HepG2 (cell line): ENCODE measurements around the gene EEFSEC. TPM values are rescaled to one million over a fixed set of nuclear protein-coding genes. Genes with fewer than 3 reads are reported as not detected.
A peak's percentile ranks its signal among the peaks of the same experiment; 100 is the strongest.

Source experiments
- E2F5 ChIP-seq: sonication (generic); formaldehyde crosslinking; conservative IDR thresholded peaks from 2 replicates; pipeline ENCODE4 v1.4.0; 2020; ENCODE audit warnings: missing genetic modification reagents
- EP300 ChIP-seq, 3 experiments: sonication (generic) in 1 of 3; formaldehyde crosslinking in 1 of 3; IDR thresholded peaks; 2 replicates each; pipeline versions ENCODE4 v1.5.1 to v1.6.1; 2011 to 2020; ENCODE audit warnings: low read depth in 2 of 3, low read length in 2 of 3, borderline replicate concordance in 1 of 3, improper control_type of control experiment in 1 of 3, mild to moderate bottlenecking in 1 of 3, missing genetic modification reagents in 1 of 3, moderate library complexity in 1 of 3
- GLI4 ChIP-seq: sonication (generic); formaldehyde crosslinking; IDR thresholded peaks from 2 replicates; pipeline ENCODE4 v1.5.1; 2020; ENCODE audit warnings: missing genetic modification reagents, mild to moderate bottlenecking, moderate library complexity, borderline replicate concordance
- HOXA3 ChIP-seq: sonication (generic); formaldehyde crosslinking; IDR thresholded peaks from 2 replicates; pipeline ENCODE4 v1.5.0; 2020; ENCODE audit warnings: missing genetic modification reagents
- POLR2AphosphoS5 ChIP-seq: IDR thresholded peaks from 2 replicates; pipeline ENCODE4 v1.6.1; 2012; ENCODE audit warnings: low read depth, low read length
- RBM22 ChIP-seq: fragments of 200-400 bp; formaldehyde crosslinking; optimal IDR thresholded peaks from 2 replicates; pipeline ENCODE3; 2017; ENCODE audit warnings: mild to moderate bottlenecking, low read length, moderate library complexity
- SAP130 ChIP-seq: IDR thresholded peaks from 2 replicates; pipeline ENCODE4 v1.6.1; 2016; ENCODE audit warnings: low read depth
- SIX1 ChIP-seq: sonication (generic); formaldehyde crosslinking; IDR thresholded peaks from 2 replicates; pipeline ENCODE4 v1.4.0; 2020; ENCODE audit warnings: missing genetic modification reagents, borderline replicate concordance
- TBX2 ChIP-seq: sonication (generic); formaldehyde crosslinking; IDR thresholded peaks from 2 replicates; pipeline ENCODE4 v1.5.0; 2020; ENCODE audit warnings: missing genetic modification reagents, mild to moderate bottlenecking, borderline replicate concordance
- TEAD2 ChIP-seq: sonication (generic); formaldehyde crosslinking; IDR thresholded peaks from 2 replicates; pipeline ENCODE4 v1.9.0; 2021; ENCODE audit warnings: missing genetic modification reagents
- TEF ChIP-seq: sonication (generic); formaldehyde crosslinking; IDR thresholded peaks from 2 replicates; pipeline ENCODE4 v1.5.0; 2020; ENCODE audit warnings: missing genetic modification reagents
- ZBED4 ChIP-seq: sonication (generic); formaldehyde crosslinking; IDR thresholded peaks from 2 replicates; pipeline ENCODE4 v1.4.0; 2020; ENCODE audit warnings: missing genetic modification reagents, borderline replicate concordance
- ZBTB20 ChIP-seq: sonication (generic); formaldehyde crosslinking; IDR thresholded peaks from 2 replicates; pipeline ENCODE4 v1.8.1; 2023; ENCODE audit warnings: missing genetic modification reagents, low read depth, mild to moderate bottlenecking, borderline replicate concordance
- ZFP36 ChIP-seq: fragments of 150-350 bp; IDR thresholded peaks from 2 replicates; pipeline ENCODE4 v1.6.1; 2018; ENCODE audit warnings: borderline replicate concordance, low read length, low read depth; ENCODE audit not compliant: partially characterized antibody
- ZKSCAN1 ChIP-seq: fragments of 150-350 bp; IDR thresholded peaks from 2 replicates; pipeline ENCODE4 v1.6.1; 2014; ENCODE audit warnings: low read length
- ZNF747 ChIP-seq: sonication (generic); formaldehyde crosslinking; IDR thresholded peaks from 2 replicates; pipeline ENCODE4 v1.8.1; 2023; ENCODE audit warnings: missing genetic modification reagents, mild to moderate bottlenecking, borderline replicate concordance
- ZSCAN25 ChIP-seq: sonication (generic); formaldehyde crosslinking; IDR thresholded peaks from 2 replicates; pipeline ENCODE4 v1.8.0; 2022; ENCODE audit warnings: mild to moderate bottlenecking, missing genetic modification reagents
- polyA plus RNA-seq, 8 experiments: library from polyadenylated mRNA; depleted of rRNA in 3 of 8; stranded (reverse) in 7 of 8; unstranded in 1 of 8; fragments of >200 nt; fragmentation: Illumina TruSeq in 4 of 8; extraction: Trizol in 4 of 8; gene quantifications; 2 replicates each; pipeline versions ENCODE4 v1.2.1 to v1.2.3, GENCODE V29; 2011 to 2016; ENCODE audit warnings: low read depth in 4 of 8, missing spikeins in 1 of 8, mixed read lengths in 1 of 8; ENCODE audit not compliant: insufficient read depth in 1 of 8
- total RNA-seq, 5 experiments: library from RNA; depleted of rRNA; stranded (reverse); fragments of >200 nt; fragmentation: Illumina TruSeq; extraction: Trizol; gene quantifications; 2 replicates each; pipeline ENCODE4 v1.2.3, GENCODE V29; 2016; ENCODE audit warnings: low read depth in 1 of 5
- TF ChIP-seq, protein P1 (sequence below): sonication (generic); formaldehyde crosslinking; IDR thresholded peaks from 2 replicates; pipeline ENCODE4 v1.4.0; 2020; ENCODE audit warnings: missing genetic modification reagents, mild to moderate bottlenecking, borderline replicate concordance
- TF ChIP-seq, protein P2 (sequence below): sonication (generic); formaldehyde crosslinking; IDR thresholded peaks from 2 replicates; pipeline ENCODE4 v1.5.1; 2020; ENCODE audit warnings: mild to moderate bottlenecking, missing genetic modification reagents, moderate library complexity

EEFSEC gene
- total and polyA plus RNA-seq, 2 of the 13 experiments (the other 11 are each of a cell fraction or from before 2014, with no cell fraction given), result 6.4 to 24.2 TPM

DNA sequence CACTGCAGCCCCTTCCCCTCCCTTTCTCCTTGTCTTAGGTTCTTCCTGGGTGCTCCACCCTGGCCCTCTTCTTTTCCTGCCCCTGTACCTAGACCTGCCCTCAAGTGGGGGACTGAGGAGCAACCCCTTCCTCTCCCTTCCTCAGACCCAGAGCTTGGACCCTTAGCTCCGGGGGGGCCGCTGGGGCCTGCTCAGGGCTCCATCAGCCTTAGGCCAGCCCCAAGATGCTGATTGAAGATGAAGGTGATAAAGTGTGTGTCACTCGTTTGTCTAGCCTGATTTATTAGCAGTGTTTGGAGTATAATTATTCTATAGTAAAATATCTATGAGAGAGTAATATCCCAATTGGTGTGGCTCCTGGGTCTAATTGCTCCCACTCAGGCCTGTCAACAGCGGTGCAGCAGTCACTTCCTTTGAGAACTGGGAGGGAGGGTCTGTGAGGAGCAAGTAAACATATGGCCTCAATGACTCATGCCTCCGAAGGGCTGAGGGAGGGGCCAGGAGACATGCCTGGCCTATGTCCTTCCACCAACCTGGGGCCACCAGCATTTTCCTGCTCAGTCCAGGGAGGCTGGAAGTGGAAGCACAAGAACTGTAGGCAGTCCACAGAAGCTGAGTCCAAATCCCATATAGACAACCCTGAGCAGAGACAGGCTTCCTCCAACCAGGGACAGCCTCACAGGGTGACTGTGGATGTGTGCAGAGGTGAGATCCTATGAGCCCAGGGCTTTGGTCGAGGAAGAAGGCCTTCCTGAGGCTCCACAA is 190.2 kb downstream of the EEFSEC start (continued):
- no peak for TF ChIP-seq E2F5
- TF ChIP-seq SAP130 (CRISPR knock-in tag), result peak; percentile 76
- no peak for TF ChIP-seq TEF
- TF ChIP-seq, protein P1, sequence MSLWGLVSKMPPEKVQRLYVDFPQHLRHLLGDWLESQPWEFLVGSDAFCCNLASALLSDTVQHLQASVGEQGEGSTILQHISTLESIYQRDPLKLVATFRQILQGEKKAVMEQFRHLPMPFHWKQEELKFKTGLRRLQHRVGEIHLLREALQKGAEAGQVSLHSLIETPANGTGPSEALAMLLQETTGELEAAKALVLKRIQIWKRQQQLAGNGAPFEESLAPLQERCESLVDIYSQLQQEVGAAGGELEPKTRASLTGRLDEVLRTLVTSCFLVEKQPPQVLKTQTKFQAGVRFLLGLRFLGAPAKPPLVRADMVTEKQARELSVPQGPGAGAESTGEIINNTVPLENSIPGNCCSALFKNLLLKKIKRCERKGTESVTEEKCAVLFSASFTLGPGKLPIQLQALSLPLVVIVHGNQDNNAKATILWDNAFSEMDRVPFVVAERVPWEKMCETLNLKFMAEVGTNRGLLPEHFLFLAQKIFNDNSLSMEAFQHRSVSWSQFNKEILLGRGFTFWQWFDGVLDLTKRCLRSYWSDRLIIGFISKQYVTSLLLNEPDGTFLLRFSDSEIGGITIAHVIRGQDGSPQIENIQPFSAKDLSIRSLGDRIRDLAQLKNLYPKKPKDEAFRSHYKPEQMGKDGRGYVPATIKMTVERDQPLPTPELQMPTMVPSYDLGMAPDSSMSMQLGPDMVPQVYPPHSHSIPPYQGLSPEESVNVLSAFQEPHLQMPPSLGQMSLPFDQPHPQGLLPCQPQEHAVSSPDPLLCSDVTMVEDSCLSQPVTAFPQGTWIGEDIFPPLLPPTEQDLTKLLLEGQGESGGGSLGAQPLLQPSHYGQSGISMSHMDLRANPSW (CRISPR knock-in tag), result no peak
- TF ChIP-seq TEAD2 (CRISPR knock-in tag), result no peak
- TF ChIP-seq POLR2AphosphoS5, result 0 out of 2 replicates have a peak, but pooled peaks have one; percentile 31
- TF ChIP-seq GLI4 (CRISPR knock-in tag), result no peak
- TF ChIP-seq ZBED4, result no peak
- TF ChIP-seq EP300 (IDR thresholded peaks at IDR 0.05; ENCODE audit: low read depth in 2 of 2, low read length in 2 of 2), result peak in 1 of 2 experiments; percentile 70; a peak in 2 of 4 replicates
- peak; percentile 24; the same call in 1 of the 2 replicates for TF ChIP-seq EP300 (CRISPR knock-in tag; IDR thresholded peaks at IDR 0.05; ENCODE audit: borderline replicate concordance)
- TF ChIP-seq ZBTB20 (CRISPR knock-in tag), result peak; percentile 79; the same call in 1 of the 2 replicates
- TF ChIP-seq RBM22, result no peak
- peak; percentile 37; the same call in 1 of the 2 replicates for TF ChIP-seq TBX2 (CRISPR knock-in tag)
- TF ChIP-seq ZSCAN25 (CRISPR knock-in tag), result no peak
- no peak for TF ChIP-seq ZKSCAN1
- no peak for TF ChIP-seq ZFP36
- TF ChIP-seq HOXA3, result peak; percentile 29; the same call in 1 of the 2 replicates
- TF ChIP-seq, protein P2, sequence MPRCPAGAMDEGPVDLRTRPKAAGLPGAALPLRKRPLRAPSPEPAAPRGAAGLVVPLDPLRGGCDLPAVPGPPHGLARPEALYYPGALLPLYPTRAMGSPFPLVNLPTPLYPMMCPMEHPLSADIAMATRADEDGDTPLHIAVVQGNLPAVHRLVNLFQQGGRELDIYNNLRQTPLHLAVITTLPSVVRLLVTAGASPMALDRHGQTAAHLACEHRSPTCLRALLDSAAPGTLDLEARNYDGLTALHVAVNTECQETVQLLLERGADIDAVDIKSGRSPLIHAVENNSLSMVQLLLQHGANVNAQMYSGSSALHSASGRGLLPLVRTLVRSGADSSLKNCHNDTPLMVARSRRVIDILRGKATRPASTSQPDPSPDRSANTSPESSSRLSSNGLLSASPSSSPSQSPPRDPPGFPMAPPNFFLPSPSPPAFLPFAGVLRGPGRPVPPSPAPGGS (CRISPR knock-in tag), result no peak
- TF ChIP-seq ZNF747, result no peak
- TF ChIP-seq SIX1 (CRISPR knock-in tag), result no peak
